ENCODE data around the gene LRRFIP2. TPM values are rescaled to one million over a fixed set of nuclear protein-coding genes. Genes with fewer than 3 reads are reported as not detected.

The LRRFIP2 gene
- total and polyA plus RNA-seq, 2 donors from 2014 or later, result 26.1 to 61.4 TPM

DNA sequence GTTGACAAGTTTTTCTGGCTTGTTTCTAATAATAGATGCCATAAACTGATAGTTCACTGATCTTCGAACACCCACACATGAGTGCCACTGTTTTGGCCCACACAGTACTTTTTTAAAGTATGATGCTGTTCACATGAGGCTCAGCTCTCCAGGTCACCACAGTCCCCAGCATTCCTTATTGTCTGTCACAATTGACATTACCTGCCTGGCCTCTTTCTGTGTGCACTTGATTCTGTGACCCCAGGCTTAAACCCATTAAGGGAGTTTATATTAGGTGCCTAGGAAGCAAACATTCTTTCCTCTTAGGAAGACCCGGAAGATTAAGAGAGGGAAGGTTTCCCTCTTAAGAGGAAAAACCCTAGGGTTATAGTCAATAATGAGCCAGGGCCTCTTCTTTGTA, 24.2 kb upstream of the LRRFIP2 start:
- DNase-seq (no peak), FAIRE-seq (no peak)
- Histone ChIP-seq H3K4me1 (ENCODE audit: control insufficient read depth in 2 of 3, insufficient read depth in 2 of 3, low read depth in 1 of 3, low read length in 3 of 3) (no peaks in the 10 kb centered on the region), H3K4me3 (ENCODE audit: low read length in 3 of 3) (no peak overlapping the region), H3K27ac (ENCODE audit: low read depth in 2 of 2, low read length in 2 of 2) (no peak overlapping the region), H3K9ac (ENCODE audit: low read length in 3 of 3) (no peak overlapping the region), H3K36me3 (ENCODE audit: control insufficient read depth in 2 of 3, insufficient read depth in 3 of 3, low read length in 3 of 3) (no peaks in the 10 kb centered on the region), H3K9me3 (ENCODE audit: control insufficient read depth in 2 of 3, insufficient read depth in 1 of 3, low read length in 3 of 3) (no peaks in the 10 kb centered on the region), H3K27me3 (ENCODE audit: control insufficient read depth, insufficient read depth, low read length) (no peaks in the 10 kb centered on the region)
- TF ChIP-seq, protein P1, sequence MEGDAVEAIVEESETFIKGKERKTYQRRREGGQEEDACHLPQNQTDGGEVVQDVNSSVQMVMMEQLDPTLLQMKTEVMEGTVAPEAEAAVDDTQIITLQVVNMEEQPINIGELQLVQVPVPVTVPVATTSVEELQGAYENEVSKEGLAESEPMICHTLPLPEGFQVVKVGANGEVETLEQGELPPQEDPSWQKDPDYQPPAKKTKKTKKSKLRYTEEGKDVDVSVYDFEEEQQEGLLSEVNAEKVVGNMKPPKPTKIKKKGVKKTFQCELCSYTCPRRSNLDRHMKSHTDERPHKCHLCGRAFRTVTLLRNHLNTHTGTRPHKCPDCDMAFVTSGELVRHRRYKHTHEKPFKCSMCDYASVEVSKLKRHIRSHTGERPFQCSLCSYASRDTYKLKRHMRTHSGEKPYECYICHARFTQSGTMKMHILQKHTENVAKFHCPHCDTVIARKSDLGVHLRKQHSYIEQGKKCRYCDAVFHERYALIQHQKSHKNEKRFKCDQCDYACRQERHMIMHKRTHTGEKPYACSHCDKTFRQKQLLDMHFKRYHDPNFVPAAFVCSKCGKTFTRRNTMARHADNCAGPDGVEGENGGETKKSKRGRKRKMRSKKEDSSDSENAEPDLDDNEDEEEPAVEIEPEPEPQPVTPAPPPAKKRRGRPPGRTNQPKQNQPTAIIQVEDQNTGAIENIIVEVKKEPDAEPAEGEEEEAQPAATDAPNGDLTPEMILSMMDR (IDR thresholded peaks at IDR 0.05; ENCODE audit: borderline replicate concordance, extremely low read depth, insufficient read depth), result no peak
- intact Hi-C loops (cut with DNase I), result no loop called here

DNA sequence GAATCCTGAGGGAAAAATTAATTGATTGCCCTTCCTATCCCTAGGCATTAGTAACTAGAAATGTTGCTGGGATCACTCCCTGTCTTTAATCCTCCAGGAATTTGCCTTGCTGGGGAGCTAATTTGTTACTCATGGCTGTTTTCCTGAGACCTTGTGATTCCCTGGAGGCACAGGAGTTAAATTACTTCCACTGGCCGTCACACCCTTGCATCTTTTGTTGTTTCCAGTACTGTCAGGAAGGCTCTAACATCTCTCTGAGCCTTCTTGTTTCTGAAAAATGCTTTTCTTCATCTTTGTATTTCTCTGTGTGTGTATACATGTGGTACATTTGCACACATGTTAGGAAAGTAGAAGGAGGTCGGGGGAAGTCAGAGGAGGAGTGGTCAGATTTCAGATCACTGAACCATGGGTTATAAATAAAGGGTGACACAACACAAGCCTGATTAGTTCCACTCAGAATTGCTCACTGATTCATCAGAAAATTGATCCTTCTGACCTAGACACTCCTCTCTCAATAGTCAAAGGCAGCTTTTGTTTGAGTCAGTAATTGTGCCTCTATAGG, 23.5 kb upstream of the LRRFIP2 start:
- FAIRE-seq, result no peak
- intact Hi-C loops (cut with DNase I), result no loop called here
- H3K4me1 ChIP-seq (ENCODE audit: control insufficient read depth in 2 of 3, insufficient read depth in 2 of 3, low read depth in 1 of 3, low read length in 3 of 3), result no peaks in the 10 kb centered on the region
- H3K27me3 ChIP-seq (ENCODE audit: control insufficient read depth, insufficient read depth, low read length), result no peaks in the 10 kb centered on the region
- peak in 2 of 5 donors; percentile 14 to 37 for DNase-seq
- H3K36me3 ChIP-seq (ENCODE audit: control insufficient read depth in 2 of 3, insufficient read depth in 3 of 3, low read length in 3 of 3), result no peaks in the 10 kb centered on the region
- H3K9ac ChIP-seq (ENCODE audit: low read length in 3 of 3), result no peak overlapping the region
- H3K27ac ChIP-seq (ENCODE audit: low read depth in 2 of 2, low read length in 2 of 2), result no peak overlapping the region
- no peak overlapping the region for H3K4me3 ChIP-seq (ENCODE audit: low read length in 3 of 3)
- TF ChIP-seq, protein P1 (IDR thresholded peaks at IDR 0.05; ENCODE audit: borderline replicate concordance, extremely low read depth, insufficient read depth), result no peak
- no peaks in the 10 kb centered on the region for H3K9me3 ChIP-seq (ENCODE audit: control insufficient read depth in 2 of 3, insufficient read depth in 1 of 3, low read length in 3 of 3)

DNA sequence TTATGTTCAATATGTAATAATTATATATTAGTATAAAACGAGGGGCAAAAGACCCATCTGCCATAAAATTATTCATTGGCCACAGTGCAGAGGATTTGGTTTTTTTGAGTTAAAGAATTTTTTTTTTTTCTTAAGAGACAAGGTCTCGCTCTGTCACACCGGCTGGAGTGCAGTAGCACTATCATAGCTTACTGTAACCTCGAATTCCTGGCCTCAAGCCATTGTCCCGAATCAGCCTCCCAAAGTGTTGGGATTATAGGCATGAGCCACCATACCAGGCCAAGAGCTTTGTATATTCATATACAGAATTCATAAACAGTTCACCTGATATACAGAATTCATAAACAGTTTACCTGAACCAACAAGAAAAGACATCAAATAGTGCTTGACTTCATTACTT, 20.2 kb upstream of the LRRFIP2 start:
- no peak overlapping the region for H3K9ac ChIP-seq (ENCODE audit: low read length in 3 of 3)
- no peak overlapping the region for H3K27ac ChIP-seq (ENCODE audit: low read depth in 2 of 2, low read length in 2 of 2)

More for the DNA sequence above, 20.2 kb upstream of the LRRFIP2 start:
- Histone ChIP-seq H3K27me3 (ENCODE audit: control insufficient read depth, insufficient read depth, low read length) (no peaks in the 10 kb centered on the region), H3K9me3 (ENCODE audit: control insufficient read depth in 2 of 3, insufficient read depth in 1 of 3, low read length in 3 of 3) (no peaks in the 10 kb centered on the region), H3K4me1 (ENCODE audit: control insufficient read depth in 2 of 3, insufficient read depth in 2 of 3, low read depth in 1 of 3, low read length in 3 of 3) (no peaks in the 10 kb centered on the region), H3K36me3 (ENCODE audit: control insufficient read depth in 2 of 3, insufficient read depth in 3 of 3, low read length in 3 of 3) (no peaks in the 10 kb centered on the region), H3K4me3 (ENCODE audit: low read length in 3 of 3) (no peak overlapping the region)
- DNase-seq (no peak), FAIRE-seq (no peak)
- intact Hi-C loops (cut with DNase I), result no loop called here
- TF ChIP-seq, protein P1 (IDR thresholded peaks at IDR 0.05; ENCODE audit: borderline replicate concordance, extremely low read depth, insufficient read depth), result no peak
